Smooth muscle cell (in vitro differentiated cells): ENCODE results near the gene NOS2. TPM values are rescaled to one million over a fixed set of nuclear protein-coding genes. Genes with fewer than 3 reads are reported as not detected.

Source experiments
- DNase-seq: peaks from one replicate; lab custom pipeline; 2025; ENCODE audit not compliant: unreplicated experiment; lab: John Stamatoyannopoulos, UW
- H2AFZ ChIP-seq: fragments of 200-600 bp; sonication (generic); 2 replicates; pipeline ENCODE4 v1.6.0; 2016; ENCODE audit warnings: antibody characterized with exemption, low read depth, mild to moderate bottlenecking
- H3F3A ChIP-seq: fragments of 200-600 bp; sonication (generic); 2 replicates; pipeline ENCODE4 v1.6.0; 2017; ENCODE audit warnings: antibody characterized with exemption, low read depth
- H3K27ac ChIP-seq: fragments of 200-600 bp; sonication (generic); 2 replicates; pipeline ENCODE4 v1.5.1; 2016; ENCODE audit warnings: low read depth, mild to moderate bottlenecking
- H3K27me3 ChIP-seq: fragments of 200-600 bp; sonication (generic); 2 replicates; pipeline ENCODE4 v1.6.1; 2016; ENCODE audit warnings: low read depth, mild to moderate bottlenecking
- H3K36me3 ChIP-seq: fragments of 200-600 bp; sonication (generic); 2 replicates; pipeline ENCODE4 v1.5.1; 2016; ENCODE audit warnings: low read depth
- H3K4me1 ChIP-seq: fragments of 200-600 bp; sonication (generic); 2 replicates; pipeline ENCODE4 v1.5.1; 2016; ENCODE audit warnings: low read depth
- H3K4me2 ChIP-seq: fragments of 200-600 bp; sonication (generic); 2 replicates; pipeline ENCODE4 v1.6.0; 2016; ENCODE audit warnings: mild to moderate bottlenecking
- H3K4me3 ChIP-seq: fragments of 200-600 bp; sonication (generic); 2 replicates; pipeline ENCODE4 v1.5.1; 2016; ENCODE audit warnings: mild to moderate bottlenecking
- H3K79me2 ChIP-seq: fragments of 200-600 bp; sonication (generic); 2 replicates; pipeline ENCODE4 v1.6.0; 2016; ENCODE audit warnings: low read depth, mild to moderate bottlenecking
- H3K9ac ChIP-seq: fragments of 200-600 bp; sonication (generic); 2 replicates; pipeline ENCODE4 v1.6.0; 2016; ENCODE audit warnings: low read depth
- H3K9me3 ChIP-seq: fragments of 200-600 bp; sonication (generic); replicated peaks from 2 replicates; pipeline ENCODE4 v1.5.1; 2016; ENCODE audit warnings: low read depth
- H4K20me1 ChIP-seq: fragments of 200-600 bp; sonication (generic); 2 replicates; pipeline ENCODE4 v1.6.0; 2016; ENCODE audit warnings: low read depth
- CTCF ChIP-seq: fragments of 200-600 bp; sonication (generic); IDR thresholded peaks from 2 replicates; pipeline ENCODE4 v1.5.1; 2017; ENCODE audit warnings: borderline replicate concordance, mild to moderate bottlenecking, antibody characterized with exemption; ENCODE audit not compliant: insufficient read depth, poor library complexity, severe bottlenecking
- WGBS: methylation state at CpG from one replicate; pipeline ENCODE4 v1.1.7; 2016; ENCODE audit warnings: low lambda C conversion rate; 5-methylcytosine and 5-hydroxymethylcytosine counted together
- polyA plus RNA-seq: library from polyadenylated mRNA; unstranded; fragments of >200 nt; fragmentation: Nextera tagmentation; extraction: Ambion mirVana; gene quantifications from 2 replicates; pipeline ENCODE4 v1.2.1, GENCODE V29; 2016
- total RNA-seq: library from RNA; depleted of rRNA; stranded (reverse); fragments of >200 nt; gene quantifications from 2 replicates; pipeline ENCODE4 v1.2.3, GENCODE V29; 2014

Gene NOS2
- total and polyA plus RNA-seq, 2 experiments from 2014 or later, result 0.16 TPM; not detected in 1

DNA sequence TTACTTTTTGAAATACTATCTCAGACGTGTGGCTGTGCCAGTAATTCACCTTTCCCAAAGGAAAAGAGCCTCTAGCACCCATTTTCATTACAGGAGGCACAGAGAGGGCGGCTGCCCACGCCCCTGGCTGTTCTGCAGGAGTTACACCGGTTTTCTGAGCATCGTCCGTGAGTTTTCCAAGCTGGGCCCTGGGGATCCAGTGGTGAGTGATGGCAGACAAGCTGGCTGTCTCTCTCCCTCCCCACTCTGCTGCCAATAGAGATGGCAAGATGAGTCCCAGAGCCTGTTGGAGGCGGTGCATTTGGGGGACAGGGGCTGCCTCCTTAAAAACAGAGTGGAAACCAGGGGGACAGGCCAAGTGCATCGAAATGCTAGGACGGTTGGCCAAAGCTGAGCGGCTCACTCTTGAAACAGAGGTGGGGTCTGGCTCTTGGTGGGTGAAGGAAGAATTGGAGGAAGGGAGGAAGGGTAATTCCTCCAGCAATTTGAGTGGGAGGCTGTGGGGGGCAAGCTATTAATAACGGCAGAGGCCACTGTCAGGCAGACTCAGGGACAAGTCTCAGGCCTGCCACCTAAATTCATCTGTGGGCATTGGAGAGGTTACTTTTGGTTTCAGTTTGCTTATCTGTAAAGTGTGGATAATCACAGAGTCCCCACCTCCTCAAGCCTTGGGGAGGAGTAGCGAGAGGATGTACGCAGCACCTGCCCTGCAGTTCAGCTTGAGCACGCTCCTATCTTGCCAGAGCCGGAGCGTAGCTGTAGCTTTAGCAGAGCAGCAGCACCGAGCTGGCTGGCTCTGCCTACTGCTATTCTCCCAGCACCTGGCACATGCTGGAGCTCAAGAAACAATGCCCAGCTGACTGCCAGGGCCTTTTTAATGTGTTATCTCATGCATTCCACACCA lies 7.5 kb upstream of the NOS2 start:
- H3K9me3 ChIP-seq, result no peaks in the 10 kb centered on the region
- H3K27ac ChIP-seq, result no peak overlapping the region
- TF ChIP-seq CTCF, result no peak
- H4K20me1 ChIP-seq, result no peaks in the 10 kb centered on the region
- H3K4me3 ChIP-seq, result no peak overlapping the region
- no peaks in the 10 kb centered on the region for H3K79me2 ChIP-seq
- no peaks in the 10 kb centered on the region for H3K36me3 ChIP-seq
- no peak overlapping the region for H2AFZ ChIP-seq
- no peak overlapping the region for H3K4me2 ChIP-seq
- H3K4me1 ChIP-seq, result no peaks in the 10 kb centered on the region
- H3F3A ChIP-seq, result no peaks in the 10 kb centered on the region
- WGBS, result 92% methylated on average over 17 of the region's 17 CpGs
- DNase-seq, result no peak
- H3K27me3 ChIP-seq, result no peaks in the 10 kb centered on the region
- H3K9ac ChIP-seq, result no peak overlapping the region

- Histone ChIP-seq H3F3A (no peaks in the 10 kb centered on the region), H3K4me2 (peak overlapping the region; percentile 84), H3K27ac (no peak overlapping the region), H3K4me3 (peak overlapping the region; percentile 36), H3K9ac (no peak overlapping the region), H3K4me1 (no peaks in the 10 kb centered on the region), H4K20me1 (no peaks in the 10 kb centered on the region), H3K27me3 (no peaks in the 10 kb centered on the region), H3K79me2 (no peaks in the 10 kb centered on the region), H3K9me3 (no peaks in the 10 kb centered on the region), H3K36me3 (no peaks in the 10 kb centered on the region), H2AFZ (peak overlapping the region; percentile 100)
- 18% methylated on average over 14 of the region's 14 CpGs for WGBS
- peak; percentile 80 for TF ChIP-seq CTCF
- DNase-seq, result peak; percentile 40
Measured at GRCh38 chr17:27805520-27806146, 5.3 kb upstream of the NOS2 start.

- H3K9me3 ChIP-seq, result no peaks in the 10 kb centered on the region
- DNase-seq, result no peak
- H4K20me1 ChIP-seq, result no peaks in the 10 kb centered on the region
- no peak overlapping the region for H3K9ac ChIP-seq
- no peak overlapping the region for H3K27ac ChIP-seq
- H3K4me1 ChIP-seq, result no peaks in the 10 kb centered on the region
- no peak for TF ChIP-seq CTCF
- no peak overlapping the region for H3K4me3 ChIP-seq
- no peaks in the 10 kb centered on the region for H3K36me3 ChIP-seq
- H3K79me2 ChIP-seq, result no peaks in the 10 kb centered on the region
- H2AFZ ChIP-seq, result no peak overlapping the region
- no peaks in the 10 kb centered on the region for H3F3A ChIP-seq
- H3K4me2 ChIP-seq, result no peak overlapping the region
- no peaks in the 10 kb centered on the region for H3K27me3 ChIP-seq
- 73% methylated on average over 10 of the region's 10 CpGs for WGBS
Measured at GRCh38 chr17:27804113-27804512, 3.8 kb upstream of the NOS2 start.
